Measurements from ENCODE around the gene IER5L. TPM values are rescaled to one million over a fixed set of nuclear protein-coding genes. Genes with fewer than 3 reads are reported as not detected.

The IER5L gene
- total and polyA plus RNA-seq, 2 donors (not counting 3 experiments of a cell fraction or from before 2014, with no cell fraction given) = 5.3 to 12.3 TPM

- Histone ChIP-seq H3K4me1 (ENCODE audit: control insufficient read depth, extremely low read depth, insufficient read depth, low read length) (no peaks in the 10 kb centered on the region), H2AFZ (ENCODE audit: low read depth, low read length) (no peak overlapping the region), H3K4me2 (ENCODE audit: insufficient read depth, low read length) (no peak overlapping the region), H4K20me1 (replicated peaks; ENCODE audit: control insufficient read depth, extremely low read depth, insufficient read depth, low read length) (no peaks in the 10 kb centered on the region), H3K79me2 (ENCODE audit: control insufficient read depth, insufficient read depth, low read length) (no peaks in the 10 kb centered on the region), H3K9me1 (replicated peaks; ENCODE audit: control insufficient read depth, extremely low read depth, insufficient read depth, low read length) (no peaks in the 10 kb centered on the region), H3K27ac (ENCODE audit: insufficient read depth, low read depth, low read length) (no peak overlapping the region), H3K4me3 (replicated peaks in 1 of 3; ENCODE audit: insufficient read depth in 1 of 3, low read depth in 1 of 3, low read length in 3 of 3) (no peak overlapping the region), H3K9me3 (replicated peaks; ENCODE audit: control insufficient read depth, insufficient read depth, low read length) (no peaks in the 10 kb centered on the region), H3K27me3 (ENCODE audit: control insufficient read depth in 2 of 2, insufficient read depth in 2 of 2, low read length in 2 of 2) (no peaks in the 10 kb centered on the region), H3K36me3 (ENCODE audit: control insufficient read depth in 2 of 2, extremely low read depth in 1 of 2, insufficient read depth in 2 of 2, low read length in 2 of 2) (no peaks in the 10 kb centered on the region), H3K9ac (replicated peaks; ENCODE audit: extremely low read depth, insufficient read depth, low read length) (no peak overlapping the region)
- dilution Hi-C loops (cut with MboI; ENCODE audit: extremely low pct_ligation_motif_present, low sequenced_read_pairs) = no loop called here
- BruUV-seq (replicated peaks) = no TSS peak
- TF ChIP-seq MAX (IDR thresholded peaks at IDR 0.05; ENCODE audit: insufficient read depth, insufficient read length) (no peak), GATA2 (IDR thresholded peaks at IDR 0.05; ENCODE audit: insufficient read depth, insufficient read length, low read depth, low read length) (no peak), JUN (IDR thresholded peaks at IDR 0.05; ENCODE audit: borderline replicate concordance, insufficient read depth, insufficient read length, low read depth) (no peak), POLR2AphosphoS5 (IDR thresholded peaks at IDR 0.05; ENCODE audit: insufficient read depth, low read depth, low read length) (no peak), MYC (IDR thresholded peaks at IDR 0.05; ENCODE audit: low read depth, low read length) (no peak), POLR2A (IDR thresholded peaks at IDR 0.05; ENCODE audit: low read depth, low read length) (no peak), CTCF (IDR thresholded peaks at IDR 0.05; ENCODE audit: extremely low read depth in 1 of 2, insufficient read depth in 1 of 2, low read depth in 1 of 2, low read length in 2 of 2) (no peak), EZH2 (IDR thresholded peaks at IDR 0.05; ENCODE audit: borderline replicate concordance, low read depth, low read length, severe bottlenecking) (no peak), FOS (IDR thresholded peaks at IDR 0.05; ENCODE audit: borderline replicate concordance, insufficient read depth, low read length) (no peak)
- DNase-seq (ENCODE audit: low read depth, low spot score) = no peak
- intact Hi-C loops (cut with micrococcal nuclease) = no loop called here
- no peak for FAIRE-seq
- ChIA-PET CTCF (interaction anchor here (0.7 to 1.2 kb wide), 3 partner anchors 14 to 96 kb away, joined by 3 read pairs; no protein-coding TSS in a partner anchor), POLR2A (no interaction called here)
Observed at GRCh38 chr9:129227843-129228189, 49.8 kb upstream of the IER5L start.

All from endothelial cell of umbilical vein (primary cell).